Measurements from ENCODE around the gene HOXD1.

Gene HOXD1

GRCh38 chr2:176170602-176171305 is 17.7 kb upstream of the HOXD1 start:
- peaks cover 0 to 83% of the 10 kb centered on the region in 2 experiments for H3K27me3 ChIP-seq (ENCODE audit: control insufficient read depth in 1 of 2, insufficient read depth in 1 of 2, low read length in 2 of 2)
- WGBS: no CpG with 5 or more reads among the region's 1 CpG
- H3K9ac ChIP-seq (ENCODE audit: low read length): no peak overlapping the region
- H3K4me2 ChIP-seq (ENCODE audit: low read length, poor library complexity, severe bottlenecking): no peak overlapping the region
- no peak overlapping the region for H3K23ac ChIP-seq (ENCODE audit: low read length in 2 of 2)
- no peak overlapping the region for H3K4ac ChIP-seq (ENCODE audit: low read depth in 1 of 2, low read length in 2 of 2)
- H3K4me1 ChIP-seq (ENCODE audit: control insufficient read depth, insufficient read depth, low read depth, low read length): peaks cover 18% of the 10 kb centered on the region
- no peak overlapping the region for H2AK5ac ChIP-seq (ENCODE audit: low read length, severe bottlenecking)
- no peak overlapping the region for H3K27ac ChIP-seq (ENCODE audit: low read length, poor library complexity, severe bottlenecking)
- no peak overlapping the region for H3K4me3 ChIP-seq (ENCODE audit: insufficient read depth in 1 of 2, low read depth in 1 of 2, low read length in 2 of 2)
- no peak overlapping the region for H2BK12ac ChIP-seq (ENCODE audit: low read length in 2 of 2)
- no peak for DNase-seq
- H2BK120ac ChIP-seq (ENCODE audit: low read depth, low read length): no peak overlapping the region
- H2AFZ ChIP-seq (ENCODE audit: low read depth, low read length): no peak overlapping the region
- no peak overlapping the region for H4K91ac ChIP-seq (ENCODE audit: low read length)
- no peak overlapping the region for H2BK5ac ChIP-seq (ENCODE audit: low read depth, low read length, poor library complexity, severe bottlenecking)
- no peak overlapping the region for H4K8ac ChIP-seq (ENCODE audit: low read length)
- no peaks in the 10 kb centered on the region for H3K79me1 ChIP-seq (replicated peaks; ENCODE audit: low read length, poor library complexity, severe bottlenecking)
- H3K9me3 ChIP-seq (ENCODE audit: control insufficient read depth, low read length): no peaks in the 10 kb centered on the region
- H2BK15ac ChIP-seq (ENCODE audit: low read depth, poor library complexity, severe bottlenecking): no peak overlapping the region
- no peak overlapping the region for H3K14ac ChIP-seq (ENCODE audit: low read length in 2 of 2)
- no peaks in the 10 kb centered on the region for H3K36me3 ChIP-seq (ENCODE audit: control insufficient read depth in 1 of 2, insufficient read depth in 2 of 2, low read depth in 1 of 2, low read length in 2 of 2)
- no peak overlapping the region for H3K18ac ChIP-seq (ENCODE audit: low read depth in 1 of 2, low read length in 2 of 2)

DNA sequence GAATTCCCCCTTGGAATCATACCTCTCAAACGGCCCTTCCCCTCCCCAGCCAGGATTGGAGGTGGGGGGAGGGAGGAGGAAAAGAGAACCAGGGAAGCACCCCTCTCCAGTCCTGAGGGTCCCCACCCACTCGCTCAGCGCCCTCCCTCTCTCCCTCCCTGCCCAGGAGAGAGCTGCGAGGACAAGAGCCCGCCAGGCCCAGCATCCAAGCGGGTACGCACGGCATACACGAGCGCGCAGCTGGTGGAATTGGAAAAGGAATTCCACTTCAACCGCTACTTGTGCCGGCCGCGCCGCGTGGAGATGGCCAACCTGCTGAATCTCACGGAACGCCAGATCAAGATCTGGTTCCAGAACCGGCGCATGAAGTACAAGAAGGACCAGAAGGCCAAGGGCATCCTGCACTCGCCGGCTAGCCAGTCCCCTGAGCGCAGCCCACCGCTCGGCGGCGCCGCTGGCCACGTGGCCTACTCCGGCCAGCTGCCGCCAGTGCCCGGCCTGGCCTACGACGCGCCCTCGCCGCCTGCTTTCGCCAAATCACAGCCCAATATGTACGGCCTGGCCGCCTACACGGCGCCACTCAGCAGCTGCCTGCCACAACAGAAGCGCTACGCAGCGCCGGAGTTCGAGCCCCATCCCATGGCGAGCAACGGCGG is 17.0 kb upstream of the HOXD1 start:
- H3K4ac ChIP-seq (ENCODE audit: low read depth in 1 of 2, low read length in 2 of 2): no peak overlapping the region
- no peaks in the 10 kb centered on the region for H3K9me3 ChIP-seq (ENCODE audit: control insufficient read depth, low read length)
- H3K23ac ChIP-seq (ENCODE audit: low read length in 2 of 2): no peak overlapping the region
- H2BK5ac ChIP-seq (ENCODE audit: low read depth, low read length, poor library complexity, severe bottlenecking): no peak overlapping the region
- H3K4me2 ChIP-seq (ENCODE audit: low read length, poor library complexity, severe bottlenecking): no peak overlapping the region
- WGBS: 16% methylated on average over 47 of the region's 51 CpGs
- no peak overlapping the region for H2BK15ac ChIP-seq (ENCODE audit: low read depth, poor library complexity, severe bottlenecking)
- no peak overlapping the region for H3K4me3 ChIP-seq (ENCODE audit: insufficient read depth in 1 of 2, low read depth in 1 of 2, low read length in 2 of 2)
- no peak overlapping the region for H2BK12ac ChIP-seq (ENCODE audit: low read length in 2 of 2)
- no peak overlapping the region for H3K18ac ChIP-seq (ENCODE audit: low read depth in 1 of 2, low read length in 2 of 2)
- H3K27me3 ChIP-seq (ENCODE audit: control insufficient read depth in 1 of 2, insufficient read depth in 1 of 2, low read length in 2 of 2): peaks cover 1 to 84% of the 10 kb centered on the region in 2 experiments
- H2AK5ac ChIP-seq (ENCODE audit: low read length, severe bottlenecking): no peak overlapping the region
- no peak overlapping the region for H3K9ac ChIP-seq (ENCODE audit: low read length)
- DNase-seq: no peak
- H3K79me1 ChIP-seq (replicated peaks; ENCODE audit: low read length, poor library complexity, severe bottlenecking): no peaks in the 10 kb centered on the region
- peaks cover 18% of the 10 kb centered on the region for H3K4me1 ChIP-seq (ENCODE audit: control insufficient read depth, insufficient read depth, low read depth, low read length)
- H4K91ac ChIP-seq (ENCODE audit: low read length): no peak overlapping the region
- no peak overlapping the region for H2BK120ac ChIP-seq (ENCODE audit: low read depth, low read length)
- H3K14ac ChIP-seq (ENCODE audit: low read length in 2 of 2): no peak overlapping the region
- no peak overlapping the region for H3K27ac ChIP-seq (ENCODE audit: low read length, poor library complexity, severe bottlenecking)
- H4K8ac ChIP-seq (ENCODE audit: low read length): no peak overlapping the region
- no peak overlapping the region for H2AFZ ChIP-seq (ENCODE audit: low read depth, low read length)
- H3K36me3 ChIP-seq (ENCODE audit: control insufficient read depth in 1 of 2, insufficient read depth in 2 of 2, low read depth in 1 of 2, low read length in 2 of 2): no peaks in the 10 kb centered on the region

DNA sequence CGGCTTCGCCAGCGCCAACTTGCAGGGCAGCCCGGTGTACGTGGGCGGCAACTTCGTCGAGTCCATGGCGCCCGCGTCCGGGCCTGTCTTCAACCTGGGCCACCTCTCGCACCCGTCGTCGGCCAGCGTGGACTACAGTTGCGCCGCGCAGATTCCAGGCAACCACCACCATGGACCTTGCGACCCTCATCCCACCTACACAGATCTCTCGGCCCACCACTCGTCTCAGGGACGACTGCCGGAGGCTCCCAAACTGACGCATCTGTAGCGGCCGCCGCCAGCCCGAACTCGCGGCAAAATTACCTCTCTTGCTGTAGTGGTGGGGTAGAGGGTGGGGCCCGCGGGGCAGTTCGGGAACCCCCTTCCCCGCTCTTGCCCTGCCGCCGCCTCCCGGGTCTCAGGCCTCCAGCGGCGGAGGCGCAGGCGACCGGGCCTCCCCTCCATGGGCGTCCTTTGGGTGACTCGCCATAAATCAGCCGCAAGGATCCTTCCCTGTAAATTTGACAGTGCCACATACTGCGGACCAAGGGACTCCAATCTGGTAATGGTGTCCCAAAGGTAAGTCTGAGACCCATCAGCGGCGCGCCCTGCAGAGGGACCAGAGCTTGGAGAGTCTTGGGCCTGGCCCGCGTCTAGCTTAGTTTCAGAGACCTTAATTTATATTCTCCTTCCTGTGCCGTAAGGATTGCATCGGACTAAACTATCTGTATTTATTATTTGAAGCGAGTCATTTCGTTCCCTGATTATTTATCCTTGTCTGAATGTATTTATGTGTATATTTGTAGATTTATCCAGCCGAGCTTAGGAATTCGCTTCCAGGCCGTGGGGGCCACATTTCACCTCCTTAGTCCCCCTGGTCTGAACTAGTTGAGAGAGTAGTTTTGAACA is 16.2 kb upstream of the HOXD1 start:
- no peak overlapping the region for H4K91ac ChIP-seq (ENCODE audit: low read length)
- WGBS: 13% methylated on average over 52 of the region's 60 CpGs

More for the DNA sequence above, 16.2 kb upstream of the HOXD1 start:
- Histone ChIP-seq H2AFZ (ENCODE audit: low read depth, low read length) (no peak overlapping the region), H3K23ac (ENCODE audit: low read length in 2 of 2) (peak overlapping the region in 1 of 2 experiments; percentile 26), H3K4me1 (ENCODE audit: control insufficient read depth, insufficient read depth, low read depth, low read length) (peaks cover 18% of the 10 kb centered on the region), H2BK5ac (ENCODE audit: low read depth, low read length, poor library complexity, severe bottlenecking) (no peak overlapping the region), H3K4me3 (ENCODE audit: insufficient read depth in 1 of 2, low read depth in 1 of 2, low read length in 2 of 2) (no peak overlapping the region), H3K79me1 (replicated peaks; ENCODE audit: low read length, poor library complexity, severe bottlenecking) (no peaks in the 10 kb centered on the region), H3K18ac (ENCODE audit: low read depth in 1 of 2, low read length in 2 of 2) (no peak overlapping the region), H3K27ac (ENCODE audit: low read length, poor library complexity, severe bottlenecking) (no peak overlapping the region), H4K8ac (ENCODE audit: low read length) (no peak overlapping the region), H2BK12ac (ENCODE audit: low read length in 2 of 2) (no peak overlapping the region), H2AK5ac (ENCODE audit: low read length, severe bottlenecking) (no peak overlapping the region), H3K4me2 (ENCODE audit: low read length, poor library complexity, severe bottlenecking) (no peak overlapping the region), H3K9me3 (ENCODE audit: control insufficient read depth, low read length) (no peaks in the 10 kb centered on the region), H2BK120ac (ENCODE audit: low read depth, low read length) (no peak overlapping the region), H3K4ac (ENCODE audit: low read depth in 1 of 2, low read length in 2 of 2) (no peak overlapping the region), H3K27me3 (ENCODE audit: control insufficient read depth in 1 of 2, insufficient read depth in 1 of 2, low read length in 2 of 2) (peaks cover 4 to 87% of the 10 kb centered on the region in 2 experiments), H3K9ac (ENCODE audit: low read length) (no peak overlapping the region), H3K14ac (ENCODE audit: low read length in 2 of 2) (no peak overlapping the region), H2BK15ac (ENCODE audit: low read depth, poor library complexity, severe bottlenecking) (no peak overlapping the region), H3K36me3 (ENCODE audit: control insufficient read depth in 1 of 2, insufficient read depth in 2 of 2, low read depth in 1 of 2, low read length in 2 of 2) (no peaks in the 10 kb centered on the region)
- no peak for DNase-seq

All from mesenchymal stem cell (in vitro differentiated cells and primary cell).